GM12891 (cell line): ENCODE measurements around the gene ELMO1.

Source experiments
- POLR2A ChIP-seq: IDR thresholded peaks from 2 replicates; pipeline ENCODE4 v1.6.1; 2011; ENCODE audit warnings: low read depth, low read length, control low read depth
- TAF1 ChIP-seq: IDR thresholded peaks from 2 replicates; pipeline ENCODE4 v1.6.1; 2011; ENCODE audit warnings: low read depth, low read length, control low read depth

DNA sequence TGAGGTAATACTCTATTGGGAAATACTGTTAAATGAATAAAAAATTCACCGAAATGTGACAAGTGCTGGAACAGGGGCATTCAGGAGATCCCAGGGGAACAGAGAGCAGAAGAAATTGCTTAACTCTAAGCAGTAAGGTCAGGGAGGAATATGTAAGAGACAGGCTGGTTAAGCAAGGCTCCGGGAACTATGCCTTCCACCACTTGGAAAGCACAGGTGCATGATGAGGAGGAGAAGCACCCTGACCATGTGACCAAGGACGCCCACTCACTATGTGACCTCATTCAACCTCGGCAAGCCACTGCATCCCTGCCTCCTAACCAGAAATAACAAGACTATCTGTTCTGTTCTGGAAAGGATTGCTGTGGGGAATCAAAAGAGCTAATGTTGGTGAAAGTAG lies 218.4 kb downstream of the ELMO1 start:
- no peak for TF ChIP-seq POLR2A
- TF ChIP-seq TAF1: no peak
